ENCODE results near the gene CIDEC. TPM values are rescaled to one million over a fixed set of nuclear protein-coding genes. Genes with fewer than 3 reads are reported as not detected.

CIDEC gene
- total and polyA plus RNA-seq, 2 of the 8 experiments (the other 6 are each of a cell fraction or from before 2014, with no cell fraction given), result not detected

- TF ChIP-seq USF2 (IDR thresholded peaks at IDR 0.05; ENCODE audit: low read length) (no peak), CTBP2 (IDR thresholded peaks at IDR 0.05; ENCODE audit: borderline replicate concordance, insufficient read depth, insufficient read length, low read length) (no peak)
These were observed 48.1 kb upstream of the CIDEC start (continued) for GRCh38 chr3:9928158-9928557.

All from H1 (cell line).